OCI-LY3 (cell line): Measurements from ENCODE around the gene ADARB2.

Source experiments
- H2AFZ ChIP-seq: fragments of 200-600, 300-600 bp; shearing (Covaris generic); 2 replicates; pipeline ENCODE4 v1.6.0; 2014; ENCODE audit warnings: antibody characterized with exemption, low read depth, low read length
- H3K27ac ChIP-seq: fragments of 200-600, 300-600 bp; sonication (generic); 2 replicates; pipeline ENCODE4 v1.5.1; 2014; ENCODE audit warnings: mild to moderate bottlenecking, low read length, moderate library complexity, mixed read lengths
- H3K27me3 ChIP-seq: fragments of 200-600, 300-600 bp; sonication (generic); 2 replicates; pipeline ENCODE4 v1.6.1; 2014; ENCODE audit warnings: low read depth, low read length, mixed read lengths
- H3K36me3 ChIP-seq: fragments of 200-600, 300-600 bp; sonication (generic); replicated peaks from 2 replicates; pipeline ENCODE3; 2014; ENCODE audit warnings: low read depth, low read length, mixed read lengths
- H3K4me1 ChIP-seq: fragments of 300-600, 200-600 bp; sonication (generic); 2 replicates; pipeline ENCODE4 v1.6.1; 2014; ENCODE audit warnings: low read length, mixed read lengths
- H3K4me2 ChIP-seq: fragments of 200-600, 300-600 bp; sonication (generic); 2 replicates; pipeline ENCODE4 v1.6.1; 2014; ENCODE audit warnings: low read length, mixed read lengths
- H3K4me3 ChIP-seq: fragments of 300-600, 200-600 bp; sonication (generic); 2 replicates; pipeline ENCODE4 v1.5.1; 2014; ENCODE audit warnings: antibody characterized with exemption, mild to moderate bottlenecking, low read length, moderate library complexity
- H3K79me2 ChIP-seq: fragments of 300-600, 200-600 bp; shearing (Covaris generic); 2 replicates; pipeline ENCODE4 v1.6.1; 2014; ENCODE audit warnings: mild to moderate bottlenecking, low read length, mixed read lengths
- H3K9ac ChIP-seq: fragments of 300-600, 200-600 bp; shearing (Covaris generic); 2 replicates; pipeline ENCODE4 v1.6.0; 2014; ENCODE audit warnings: mild to moderate bottlenecking, low read length, moderate library complexity
- H3K9me3 ChIP-seq: fragments of 200-600, 300-600 bp; shearing (Covaris generic); 2 replicates; pipeline ENCODE4 v1.6.1; 2014; ENCODE audit warnings: low read length, mixed read lengths; ENCODE audit not compliant: insufficient read depth
- H4K20me1 ChIP-seq: fragments of 200-600, 300-600 bp; sonication (generic); 2 replicates; pipeline ENCODE4 v1.6.1; 2016; ENCODE audit warnings: low read length, mixed read lengths; ENCODE audit not compliant: insufficient read depth
- CTCF ChIP-seq: fragments of 200-600, 300-600 bp; sonication (generic); IDR thresholded peaks from 2 replicates; pipeline ENCODE4 v1.5.1; 2014; ENCODE audit warnings: antibody characterized with exemption, low read length, low read depth
- EZH2phosphoT487 ChIP-seq: fragments of 200-600 bp; shearing (Covaris generic); IDR thresholded peaks from 2 replicates; pipeline ENCODE4 v1.6.1; 2018; ENCODE audit warnings: antibody characterized with exemption, mixed run types, low read depth

ADARB2 gene

GRCh38 chr10:1629326-1630198 lies 107.8 kb downstream of the ADARB2 start:
- Histone ChIP-seq H3K79me2 (no peaks in the 10 kb centered on the region), H3K27ac (no peak overlapping the region), H3K9me3 (no peaks in the 10 kb centered on the region), H3K4me1 (no peaks in the 10 kb centered on the region), H2AFZ (no peak overlapping the region), H3K4me3 (no peak overlapping the region), H3K36me3 (no peaks in the 10 kb centered on the region), H3K4me2 (no peak overlapping the region), H3K27me3 (no peaks in the 10 kb centered on the region), H4K20me1 (no peaks in the 10 kb centered on the region), H3K9ac (no peak overlapping the region)
- TF ChIP-seq EZH2phosphoT487 = no peak
- TF ChIP-seq CTCF = no peak

GRCh38 chr10:1628757-1629156 lies 108.6 kb downstream of the ADARB2 start:
- Histone ChIP-seq H3K9me3 (no peaks in the 10 kb centered on the region), H3K79me2 (no peaks in the 10 kb centered on the region)

GRCh38 chr10:1627945-1628344 lies 109.4 kb downstream of the ADARB2 start:
- Histone ChIP-seq H2AFZ (no peak overlapping the region), H3K4me3 (no peak overlapping the region), H3K9ac (no peak overlapping the region), H3K9me3 (no peaks in the 10 kb centered on the region), H3K27me3 (no peaks in the 10 kb centered on the region), H3K27ac (no peak overlapping the region), H3K79me2 (no peaks in the 10 kb centered on the region), H3K4me1 (no peaks in the 10 kb centered on the region), H4K20me1 (no peaks in the 10 kb centered on the region), H3K4me2 (no peak overlapping the region), H3K36me3 (no peaks in the 10 kb centered on the region)
- no peak for TF ChIP-seq EZH2phosphoT487
- no peak for TF ChIP-seq CTCF

More at GRCh38 chr10:1628757-1629156, 108.6 kb downstream of the ADARB2 start:
- Histone ChIP-seq H3K4me1 (no peaks in the 10 kb centered on the region), H3K27ac (no peak overlapping the region), H4K20me1 (no peaks in the 10 kb centered on the region), H3K27me3 (no peaks in the 10 kb centered on the region), H3K4me2 (no peak overlapping the region), H2AFZ (no peak overlapping the region), H3K9ac (no peak overlapping the region), H3K4me3 (no peak overlapping the region), H3K36me3 (no peaks in the 10 kb centered on the region)
- TF ChIP-seq CTCF (no peak), EZH2phosphoT487 (no peak)

- H3K4me3 ChIP-seq = no peak overlapping the region
- TF ChIP-seq CTCF (no peak), EZH2phosphoT487 (no peak)
- no peaks in the 10 kb centered on the region for H3K27me3 ChIP-seq
- H3K9ac ChIP-seq = no peak overlapping the region
- no peaks in the 10 kb centered on the region for H3K36me3 ChIP-seq
- H3K9me3 ChIP-seq = no peaks in the 10 kb centered on the region
- no peak overlapping the region for H3K4me2 ChIP-seq
- H3K79me2 ChIP-seq = no peaks in the 10 kb centered on the region
- H3K4me1 ChIP-seq = no peaks in the 10 kb centered on the region
- no peak overlapping the region for H3K27ac ChIP-seq
- no peaks in the 10 kb centered on the region for H4K20me1 ChIP-seq
- H2AFZ ChIP-seq = no peak overlapping the region
These were observed 110.5 kb downstream of the ADARB2 start for GRCh38 chr10:1626835-1627234.
